ENCODE measurements around the gene AP2A1. TPM values are rescaled to one million over a fixed set of nuclear protein-coding genes. Genes with fewer than 3 reads are reported as not detected.

The AP2A1 gene
- total and polyA plus RNA-seq, 9 of the 15 experiments (the other 6 are each of a cell fraction or from before 2014, with no cell fraction given), result 0.55 to 150 (median 31.9) TPM

DNA sequence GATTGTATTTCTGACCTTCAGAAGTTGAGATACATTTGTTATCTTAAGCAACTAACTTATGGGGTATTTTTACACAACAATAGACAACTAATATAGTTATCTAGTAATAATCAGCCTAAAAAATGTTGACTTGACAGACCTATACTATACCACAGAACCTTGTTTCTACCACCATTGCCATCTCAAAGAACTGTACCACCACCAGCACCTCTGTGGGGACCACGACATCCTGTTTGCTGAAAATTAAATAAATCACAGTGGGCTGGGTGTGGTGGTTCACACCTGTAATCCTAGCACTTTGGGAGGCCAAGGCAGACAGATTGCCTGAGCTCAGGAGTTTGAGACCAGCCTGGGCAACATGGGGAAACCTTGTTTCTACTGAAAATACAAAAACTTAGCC, 27.7 kb upstream of the AP2A1 start:
- H3K36me3 ChIP-seq (ENCODE audit: control insufficient read depth, insufficient read depth, low read length), result no peaks in the 10 kb centered on the region
- no peak for DNase-seq (ENCODE audit: extremely low read depth in 1 of 4, low spot score in 3 of 4)
- no TSS peak for BruUV-seq (replicated peaks)
- no peaks in the 10 kb centered on the region; the same call in 1 of the 2 replicates for H3K9me3 ChIP-seq (replicated peaks; ENCODE audit: control insufficient read depth, insufficient read depth, low read depth, low read length)
- FAIRE-seq, result no peak
- H3K4me1 ChIP-seq (replicated peaks in 1 of 2; ENCODE audit: control insufficient read depth in 2 of 2, insufficient read depth in 2 of 2, low read length in 2 of 2), result peaks cover 0 to 9% of the 10 kb centered on the region in 2 experiments; a peak in 3 of 5 replicates
- H3K4me2 ChIP-seq (ENCODE audit: insufficient read depth, low read length), result no peak overlapping the region
- no peaks in the 10 kb centered on the region for H3K27me3 ChIP-seq (ENCODE audit: control insufficient read depth in 2 of 2, insufficient read depth in 2 of 2, low read length in 2 of 2)
- H3K9me1 ChIP-seq (ENCODE audit: control insufficient read depth, insufficient read depth, low read length), result no peaks in the 10 kb centered on the region
- WGBS (ENCODE audit: insufficient coverage, low coverage, missing lambda C conversion rate), result 6% methylated on average over 1 of the region's 1 CpG
- no peak overlapping the region for H3K27ac ChIP-seq (ENCODE audit: extremely low read depth, low read depth, low read length)
- H3K79me2 ChIP-seq (ENCODE audit: control insufficient read depth, insufficient read depth, low read length), result no peaks in the 10 kb centered on the region
- TF ChIP-seq SREBF2 (CRISPR knock-in tag; IDR thresholded peaks at IDR 0.05) (no peak), KDM4B (IDR thresholded peaks at IDR 0.05; ENCODE audit: borderline replicate concordance in 2 of 2, low read depth in 1 of 2) (no peak), ETV6 (IDR thresholded peaks at IDR 0.05; ENCODE audit: borderline replicate concordance in 1 of 2, low read depth in 2 of 2, low read length in 1 of 2) (no peak), ETV6 (CRISPR knock-in tag; IDR thresholded peaks at IDR 0.05; ENCODE audit: borderline replicate concordance) (no peak), ARID2 (IDR thresholded peaks at IDR 0.05) (no peak), NR2C2 (CRISPR knock-in tag; IDR thresholded peaks at IDR 0.05) (no peak), NR2C2 (tag; IDR thresholded peaks at IDR 0.05) (no peak), POLR3A (IDR thresholded peaks at IDR 0.05; ENCODE audit: borderline replicate concordance, extremely low read depth, insufficient read depth, insufficient read length) (no peak)
- TF ChIP-seq, protein P1, sequence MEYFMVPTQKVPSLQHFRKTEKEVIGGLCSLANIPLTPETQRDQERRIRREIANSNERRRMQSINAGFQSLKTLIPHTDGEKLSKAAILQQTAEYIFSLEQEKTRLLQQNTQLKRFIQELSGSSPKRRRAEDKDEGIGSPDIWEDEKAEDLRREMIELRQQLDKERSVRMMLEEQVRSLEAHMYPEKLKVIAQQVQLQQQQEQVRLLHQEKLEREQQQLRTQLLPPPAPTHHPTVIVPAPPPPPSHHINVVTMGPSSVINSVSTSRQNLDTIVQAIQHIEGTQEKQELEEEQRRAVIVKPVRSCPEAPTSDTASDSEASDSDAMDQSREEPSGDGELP (CRISPR knock-in tag; IDR thresholded peaks at IDR 0.05; ENCODE audit: borderline replicate concordance), result no peak
- intact Hi-C loops (cut with micrococcal nuclease), result no loop called here
- in situ Hi-C loops (cut with MboI), result no loop called here
- no peak overlapping the region for H3K9ac ChIP-seq (ENCODE audit: insufficient read depth in 1 of 2, low read depth in 2 of 2, low read length in 2 of 2)
- H4K20me1 ChIP-seq (replicated peaks; ENCODE audit: control insufficient read depth, insufficient read depth, low read length), result no peaks in the 10 kb centered on the region
- CTCF ChIA-PET (ENCODE audit: low intra/inter-chr PET ratio), result no interaction called here
- POLR2A ChIA-PET, result interaction anchor here (0.7 kb wide), 1 partner anchor 19 kb away, joined by 3 read pairs; no protein-coding TSS in a partner anchor
- no peak overlapping the region for H3K4me3 ChIP-seq
- no peak overlapping the region for H2AFZ ChIP-seq (ENCODE audit: low read depth, low read length)
- no peak for ATAC-seq
